ENCODE measurements around the gene GREM1. TPM values are rescaled to one million over a fixed set of nuclear protein-coding genes. Genes with fewer than 3 reads are reported as not detected.

GREM1 gene
- total and polyA plus RNA-seq, 2 donors (not counting 3 experiments of a cell fraction or from before 2014, with no cell fraction given) = not detected

DNA sequence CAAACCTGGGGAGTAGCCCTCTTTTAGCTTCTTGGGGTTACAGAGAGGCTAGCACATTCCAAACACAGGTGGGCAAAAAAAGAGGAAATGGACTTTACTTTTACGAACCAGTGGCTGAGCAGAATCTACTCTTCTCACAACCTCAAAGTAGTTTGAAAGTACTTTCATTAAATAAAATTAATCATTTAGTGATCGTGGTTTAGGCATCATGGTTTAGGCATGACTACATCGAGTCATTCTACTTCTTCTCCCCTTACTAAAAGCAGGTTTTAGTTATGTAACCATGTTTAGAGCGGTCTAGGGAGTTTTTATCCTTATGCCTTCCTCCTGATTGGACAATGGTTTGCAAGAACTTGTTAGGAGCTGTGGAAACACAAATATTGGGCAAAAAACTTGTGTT, 2.5 kb upstream of the GREM1 start:
- Histone ChIP-seq H3K9ac (replicated peaks; ENCODE audit: extremely low read depth, insufficient read depth, low read length) (no peak overlapping the region), H3K27ac (ENCODE audit: insufficient read depth, low read depth, low read length) (no peak overlapping the region), H3K4me3 (replicated peaks in 1 of 3; ENCODE audit: insufficient read depth in 1 of 3, low read depth in 1 of 3, low read length in 3 of 3) (no peak overlapping the region), H2AFZ (ENCODE audit: low read depth, low read length) (no peak overlapping the region), H3K4me1 (ENCODE audit: control insufficient read depth, extremely low read depth, insufficient read depth, low read length) (peaks cover 4% of the 10 kb centered on the region), H4K20me1 (replicated peaks; ENCODE audit: control insufficient read depth, extremely low read depth, insufficient read depth, low read length) (no peaks in the 10 kb centered on the region), H3K36me3 (ENCODE audit: control insufficient read depth in 2 of 2, extremely low read depth in 1 of 2, insufficient read depth in 2 of 2, low read length in 2 of 2) (no peaks in the 10 kb centered on the region), H3K9me3 (replicated peaks; ENCODE audit: control insufficient read depth, insufficient read depth, low read length) (no peaks in the 10 kb centered on the region), H3K79me2 (ENCODE audit: control insufficient read depth, insufficient read depth, low read length) (no peaks in the 10 kb centered on the region), H3K9me1 (replicated peaks; ENCODE audit: control insufficient read depth, extremely low read depth, insufficient read depth, low read length) (no peaks in the 10 kb centered on the region), H3K4me2 (ENCODE audit: insufficient read depth, low read length) (no peak overlapping the region), H3K27me3 (ENCODE audit: control insufficient read depth in 2 of 2, insufficient read depth in 2 of 2, low read length in 2 of 2) (peaks cover 49 to 78% of the 10 kb centered on the region in 2 experiments)
- BruUV-seq (replicated peaks) = no TSS peak
- intact Hi-C loops (cut with micrococcal nuclease) (no loop called here), dilution Hi-C loops (cut with MboI; ENCODE audit: extremely low pct_ligation_motif_present, low sequenced_read_pairs) (no loop called here)
- no peak for FAIRE-seq
- CTCF ChIA-PET = interaction anchor here (2.0 kb wide), 1 partner anchor 13 kb away, joined by 4 read pairs; no protein-coding TSS in a partner anchor
- POLR2A ChIA-PET = no interaction called here
- TF ChIP-seq, protein P1, sequence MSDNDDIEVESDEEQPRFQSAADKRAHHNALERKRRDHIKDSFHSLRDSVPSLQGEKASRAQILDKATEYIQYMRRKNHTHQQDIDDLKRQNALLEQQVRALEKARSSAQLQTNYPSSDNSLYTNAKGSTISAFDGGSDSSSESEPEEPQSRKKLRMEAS (IDR thresholded peaks at IDR 0.05; ENCODE audit: insufficient read depth, insufficient read length) = no peak
- TF ChIP-seq FOS (IDR thresholded peaks at IDR 0.05; ENCODE audit: borderline replicate concordance, insufficient read depth, low read length) (no peak), POLR2AphosphoS5 (IDR thresholded peaks at IDR 0.05; ENCODE audit: insufficient read depth, low read depth, low read length) (no peak), EZH2 (IDR thresholded peaks at IDR 0.05; ENCODE audit: borderline replicate concordance, low read depth, low read length, severe bottlenecking) (no peak), JUN (IDR thresholded peaks at IDR 0.05; ENCODE audit: borderline replicate concordance, insufficient read depth, insufficient read length, low read depth) (no peak)
- TF ChIP-seq, protein P2, sequence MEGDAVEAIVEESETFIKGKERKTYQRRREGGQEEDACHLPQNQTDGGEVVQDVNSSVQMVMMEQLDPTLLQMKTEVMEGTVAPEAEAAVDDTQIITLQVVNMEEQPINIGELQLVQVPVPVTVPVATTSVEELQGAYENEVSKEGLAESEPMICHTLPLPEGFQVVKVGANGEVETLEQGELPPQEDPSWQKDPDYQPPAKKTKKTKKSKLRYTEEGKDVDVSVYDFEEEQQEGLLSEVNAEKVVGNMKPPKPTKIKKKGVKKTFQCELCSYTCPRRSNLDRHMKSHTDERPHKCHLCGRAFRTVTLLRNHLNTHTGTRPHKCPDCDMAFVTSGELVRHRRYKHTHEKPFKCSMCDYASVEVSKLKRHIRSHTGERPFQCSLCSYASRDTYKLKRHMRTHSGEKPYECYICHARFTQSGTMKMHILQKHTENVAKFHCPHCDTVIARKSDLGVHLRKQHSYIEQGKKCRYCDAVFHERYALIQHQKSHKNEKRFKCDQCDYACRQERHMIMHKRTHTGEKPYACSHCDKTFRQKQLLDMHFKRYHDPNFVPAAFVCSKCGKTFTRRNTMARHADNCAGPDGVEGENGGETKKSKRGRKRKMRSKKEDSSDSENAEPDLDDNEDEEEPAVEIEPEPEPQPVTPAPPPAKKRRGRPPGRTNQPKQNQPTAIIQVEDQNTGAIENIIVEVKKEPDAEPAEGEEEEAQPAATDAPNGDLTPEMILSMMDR (IDR thresholded peaks at IDR 0.05; ENCODE audit: extremely low read depth in 1 of 2, insufficient read depth in 1 of 2, low read depth in 1 of 2, low read length in 2 of 2) = no peak
- DNase-seq (ENCODE audit: low read depth, low spot score) = no peak

Measured in endothelial cell of umbilical vein (primary cell).